OCI-LY7 (cell line): ENCODE results near the gene SH3TC1.

Experiments
- CTCF ChIP-seq: fragments of 200-600 bp; sonication (generic); conservative IDR thresholded peaks from 2 replicates; pipeline ENCODE4 v1.5.1; 2014; ENCODE audit warnings: mild to moderate bottlenecking, antibody characterized with exemption, low read length, moderate library complexity, mixed read lengths
- EZH2phosphoT487 ChIP-seq: fragments of 200-600 bp; sonication (generic); IDR thresholded peaks from 2 replicates; pipeline ENCODE4 v1.6.1; 2018; ENCODE audit warnings: low read depth, borderline replicate concordance, mild to moderate bottlenecking, mixed run types, antibody characterized with exemption, low read length, moderate library complexity, mixed read lengths

- TF ChIP-seq CTCF (no peak), EZH2phosphoT487 (no peak)
Observed at GRCh38 chr4:8274765-8275547, 75.9 kb downstream of the SH3TC1 start.
